Neural progenitor cell (in vitro differentiated cells): ENCODE results near the gene CHD1. TPM values are rescaled to one million over a fixed set of nuclear protein-coding genes. Genes with fewer than 3 reads are reported as not detected.
"Not testable (repeated sequence)": the region's sequence is repeated elsewhere in the genome, so short reads cannot be mapped to it uniquely, and the experiment has no call there.

Source experiments
- DNase-seq: peaks from one replicate; pipeline ENCODE4 v3.0.0-alpha.2; 2016; ENCODE audit warnings: low spot score
- H2AFZ ChIP-seq: fragments of 200-600 bp; sonication (generic); replicated peaks from 2 replicates; pipeline ENCODE4 v1.6.1; 2016; ENCODE audit warnings: antibody characterized with exemption
- H3F3A ChIP-seq: fragments of 200-600 bp; sonication (generic); 2 replicates; pipeline ENCODE4 v1.6.1; 2016; ENCODE audit warnings: antibody characterized with exemption, low read depth
- H3K27ac ChIP-seq: fragments of 200-600 bp; sonication (generic); 2 replicates; pipeline ENCODE4 v1.5.1; 2016; ENCODE audit warnings: mild to moderate bottlenecking
- H3K27me3 ChIP-seq: fragments of 200-600 bp; sonication (generic); 2 replicates; pipeline ENCODE4 v1.6.1; 2016; ENCODE audit warnings: mild to moderate bottlenecking, moderate library complexity
- H3K36me3 ChIP-seq: fragments of 200-600 bp; sonication (generic); 2 replicates; pipeline ENCODE4 v1.5.1; 2016
- H3K4me1 ChIP-seq: fragments of 200-600 bp; sonication (generic); 2 replicates; pipeline ENCODE4 v1.6.1; 2016; ENCODE audit warnings: mixed run types
- H3K4me2 ChIP-seq: fragments of 200-600 bp; sonication (generic); 2 replicates; pipeline ENCODE4 v1.6.1; 2016
- H3K4me3 ChIP-seq: fragments of 200-600 bp; sonication (generic); 2 replicates; pipeline ENCODE4 v1.5.1; 2016
- H3K79me2 ChIP-seq: fragments of 200-600 bp; sonication (generic); 2 replicates; pipeline ENCODE4 v1.6.1; 2016; ENCODE audit warnings: low read depth
- H3K9ac ChIP-seq: fragments of 200-600 bp; sonication (generic); 2 replicates; pipeline ENCODE4 v1.6.1; 2016
- H3K9me3 ChIP-seq: fragments of 200-600 bp; sonication (generic); 2 replicates; pipeline ENCODE4 v1.5.1; 2016; ENCODE audit warnings: low read depth
- H4K20me1 ChIP-seq: fragments of 200-600 bp; sonication (generic); 2 replicates; pipeline ENCODE4 v1.6.1; 2016; ENCODE audit warnings: low read depth
- H3K27ac Mint-ChIP-seq: 3 replicates; pipeline ENCODE4 v1.8.0; 2021; ENCODE audit warnings: mixed read lengths
- H3K27me3 Mint-ChIP-seq: 2 replicates; pipeline ENCODE4 v1.8.0; 2022; ENCODE audit warnings: low read depth, mild to moderate bottlenecking, inconsistent platforms, moderate library complexity, mixed read lengths; ENCODE audit not compliant: insufficient read depth
- H3K36me3 Mint-ChIP-seq: 3 replicates; pipeline ENCODE4 v1.8.0; 2021; ENCODE audit warnings: mixed read lengths
- H3K4me1 Mint-ChIP-seq: 3 replicates; pipeline ENCODE4 v1.8.0; 2021; ENCODE audit warnings: mixed read lengths
- H3K4me3 Mint-ChIP-seq: 3 replicates; pipeline ENCODE4 v1.8.0; 2021; ENCODE audit warnings: mild to moderate bottlenecking, moderate library complexity, mixed read lengths
- H3K9me3 Mint-ChIP-seq: 3 replicates; pipeline ENCODE4 v1.8.0; 2020; ENCODE audit warnings: mixed read lengths
- CTCF ChIP-seq: fragments of 200-600 bp; sonication (generic); IDR thresholded peaks from 2 replicates; pipeline ENCODE4 v1.5.1; 2017; ENCODE audit warnings: antibody characterized with exemption, mild to moderate bottlenecking
- EZH2 ChIP-seq: fragments of 200-600 bp; sonication (generic); IDR thresholded peaks from 2 replicates; pipeline ENCODE4 v1.6.1; 2017; ENCODE audit warnings: antibody characterized with exemption, mild to moderate bottlenecking, moderate library complexity
- EZH2phosphoT487 ChIP-seq: fragments of 200-600 bp; sonication (generic); IDR thresholded peaks from 2 replicates; pipeline ENCODE4 v1.6.1; 2017; ENCODE audit warnings: antibody characterized with exemption
- total RNA-seq: library from RNA; depleted of rRNA; stranded (reverse); fragments of >200 nt; gene quantifications from 2 replicates; pipeline ENCODE4 v1.2.3, GENCODE V29; 2015; ENCODE audit warnings: low replicate concordance

The CHD1 gene
- total RNA-seq, 1 donor from 2014 or later, result 198 TPM

- Histone ChIP-seq H3K4me2 (no peak overlapping the region), H3K27me3 (no peaks in the 10 kb centered on the region), H3K79me2 (no peaks in the 10 kb centered on the region), H3K4me1 (peaks cover 22% of the 10 kb centered on the region), H4K20me1 (no peaks in the 10 kb centered on the region), H2AFZ (no peak overlapping the region), H3K9me3 (no peaks in the 10 kb centered on the region), H3K36me3 (no peaks in the 10 kb centered on the region), H3K27ac (no peak overlapping the region), H3K9ac (no peak overlapping the region), H3F3A (peaks cover 11% of the 10 kb centered on the region), H3K4me3 (no peak overlapping the region)
- Mint-ChIP-seq H3K36me3 (peaks cover 2% of the 10 kb centered on the region), H3K27ac (no peak overlapping the region), H3K4me3 (no peak overlapping the region), H3K27me3 (peaks cover 4% of the 10 kb centered on the region), H3K4me1 (peaks cover under 1% of the 10 kb centered on the region), H3K9me3 (peaks cover 2% of the 10 kb centered on the region)
- TF ChIP-seq EZH2phosphoT487, result no peak
- no peak for TF ChIP-seq CTCF
- no peak for TF ChIP-seq EZH2
- no peak for DNase-seq
Observed at GRCh38 chr5:98957307-98957706, 28.5 kb upstream of the CHD1 start.

GRCh38 chr5:98955888-98956287 lies 27.1 kb upstream of the CHD1 start:
- H4K20me1 ChIP-seq, H3K27me3 ChIP-seq, H3K27ac Mint-ChIP-seq, H3K4me1 ChIP-seq, H3K27me3 Mint-ChIP-seq, H2AFZ ChIP-seq, H3K4me3 Mint-ChIP-seq, H3K27ac ChIP-seq, H3K79me2 ChIP-seq, H3K36me3 ChIP-seq, H3K9me3 Mint-ChIP-seq, H3K4me1 Mint-ChIP-seq, H3K36me3 Mint-ChIP-seq, H3K4me3 ChIP-seq, H3K9ac ChIP-seq, H3K4me2 ChIP-seq, H3F3A ChIP-seq, DNase-seq, H3K9me3 ChIP-seq: not testable (repeated sequence)

GRCh38 chr5:98955471-98955870 lies 26.7 kb upstream of the CHD1 start:
- H4K20me1 ChIP-seq, H3K36me3 ChIP-seq, H3K36me3 Mint-ChIP-seq, H2AFZ ChIP-seq, H3F3A ChIP-seq, DNase-seq, H3K4me3 ChIP-seq, H3K27ac ChIP-seq, H3K4me3 Mint-ChIP-seq, H3K9me3 Mint-ChIP-seq, H3K4me2 ChIP-seq, H3K27ac Mint-ChIP-seq, H3K27me3 ChIP-seq, H3K9me3 ChIP-seq, H3K9ac ChIP-seq, H3K4me1 Mint-ChIP-seq, H3K79me2 ChIP-seq, H3K4me1 ChIP-seq, H3K27me3 Mint-ChIP-seq: not testable (repeated sequence)

GRCh38 chr5:98954392-98955028 lies 25.7 kb upstream of the CHD1 start:
- H3K27me3 Mint-ChIP-seq, result peaks cover 4% of the 10 kb centered on the region
- H3K36me3 Mint-ChIP-seq, result peaks cover 2% of the 10 kb centered on the region
- H3K79me2 ChIP-seq, result no peaks in the 10 kb centered on the region
- peaks cover 5% of the 10 kb centered on the region for H3K4me1 ChIP-seq
- H4K20me1 ChIP-seq, result no peaks in the 10 kb centered on the region
- no peak overlapping the region for H3K4me2 ChIP-seq
- H3K9ac ChIP-seq, result no peak overlapping the region
- no peaks in the 10 kb centered on the region for H3K36me3 ChIP-seq
- TF ChIP-seq EZH2 (no peak), EZH2phosphoT487 (no peak), CTCF (no peak)
- H2AFZ ChIP-seq, result no peak overlapping the region
- H3K4me3 ChIP-seq, result no peak overlapping the region
- no peak for DNase-seq
- H3K4me3 Mint-ChIP-seq, result no peak overlapping the region
- H3K27ac Mint-ChIP-seq, result no peak overlapping the region
- H3F3A ChIP-seq, result no peaks in the 10 kb centered on the region
- H3K27me3 ChIP-seq, result no peaks in the 10 kb centered on the region
- no peaks in the 10 kb centered on the region for H3K4me1 Mint-ChIP-seq
- no peak overlapping the region for H3K27ac ChIP-seq
- H3K9me3 Mint-ChIP-seq, result no peaks in the 10 kb centered on the region
- no peaks in the 10 kb centered on the region for H3K9me3 ChIP-seq
